Stimulated activated CD4-positive, alpha-beta T cell treated with anti-CD3 and anti-CD28 coated beads, TNF-alpha, amount 100 ng/mL, for 48 hours (primary cell): ENCODE results near the gene CBARP.

ENCODE experiments used
- DNase-seq, 3 donors: peaks; one replicate each; pipeline ENCODE4 v3.0.0-alpha.2; 2020; ENCODE audit warnings: low read depth in 3 of 3

The CBARP gene

DNA sequence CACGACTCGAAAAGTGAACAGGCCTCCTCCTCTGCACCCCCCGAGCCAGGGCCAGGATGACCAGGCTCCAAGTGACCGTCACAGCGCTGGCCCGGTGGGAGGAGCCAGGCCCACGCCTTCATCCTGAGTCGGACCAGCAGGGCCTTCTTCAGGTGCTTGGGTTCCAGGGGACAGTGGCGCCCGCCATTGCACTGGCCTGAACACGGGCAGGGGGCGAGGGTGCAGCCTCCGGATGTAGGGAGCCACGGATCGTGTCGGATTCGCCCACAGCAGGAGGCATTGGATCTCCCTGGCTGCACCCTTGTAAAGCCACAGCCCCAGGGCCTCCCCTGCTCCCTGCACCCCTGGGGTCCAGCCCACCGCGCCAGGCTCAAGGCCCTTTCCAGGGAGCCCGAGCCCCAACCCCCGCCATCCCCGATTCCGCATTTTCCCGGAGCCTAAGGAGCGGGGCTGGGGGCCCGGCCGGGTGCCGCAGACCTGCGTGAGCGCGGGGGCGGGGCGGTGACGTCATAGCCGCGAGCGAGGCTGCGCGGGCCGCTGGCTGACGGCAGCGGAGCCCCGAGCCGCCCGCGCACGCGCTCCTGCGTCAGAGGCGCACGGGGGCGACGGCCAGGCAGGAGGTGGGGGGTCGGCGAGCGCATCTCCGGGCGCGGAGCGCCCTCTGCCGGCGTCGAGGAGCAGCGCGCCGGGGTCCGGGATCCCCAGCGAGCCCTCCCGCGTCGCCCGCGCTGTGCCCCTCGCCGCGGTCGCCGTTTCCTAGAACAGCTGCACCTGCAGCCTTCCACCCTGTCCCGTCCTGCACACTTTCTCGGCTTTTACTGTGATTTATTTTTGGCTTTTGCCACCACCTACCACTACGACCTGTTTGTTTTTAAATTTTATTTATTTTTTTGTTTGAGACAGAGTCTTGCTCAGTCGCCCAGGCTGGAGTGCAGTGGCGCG is 2.3 kb upstream of the CBARP start:
- peak; percentile 83 to 97 (median 89) for DNase-seq

DNA sequence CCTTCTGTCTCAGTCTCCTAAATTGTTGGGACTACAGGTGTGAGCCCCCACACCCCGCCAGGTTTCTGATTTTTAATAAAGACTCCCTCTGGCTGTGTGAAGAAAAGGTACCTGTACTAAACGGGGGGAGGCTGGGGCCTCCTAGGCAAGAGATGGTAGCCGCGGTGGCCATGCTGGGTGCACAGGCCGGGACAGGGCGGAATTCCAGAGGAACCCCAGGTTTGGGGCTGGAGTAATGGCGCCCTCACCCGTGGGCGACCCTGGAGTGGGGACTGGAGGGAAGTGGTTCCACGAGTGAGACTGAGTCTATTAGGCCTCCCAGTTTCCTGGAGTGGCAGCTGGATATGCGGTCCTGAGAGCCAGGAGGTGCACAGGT is 1.6 kb upstream of the CBARP start:
- no peak for DNase-seq

DNA sequence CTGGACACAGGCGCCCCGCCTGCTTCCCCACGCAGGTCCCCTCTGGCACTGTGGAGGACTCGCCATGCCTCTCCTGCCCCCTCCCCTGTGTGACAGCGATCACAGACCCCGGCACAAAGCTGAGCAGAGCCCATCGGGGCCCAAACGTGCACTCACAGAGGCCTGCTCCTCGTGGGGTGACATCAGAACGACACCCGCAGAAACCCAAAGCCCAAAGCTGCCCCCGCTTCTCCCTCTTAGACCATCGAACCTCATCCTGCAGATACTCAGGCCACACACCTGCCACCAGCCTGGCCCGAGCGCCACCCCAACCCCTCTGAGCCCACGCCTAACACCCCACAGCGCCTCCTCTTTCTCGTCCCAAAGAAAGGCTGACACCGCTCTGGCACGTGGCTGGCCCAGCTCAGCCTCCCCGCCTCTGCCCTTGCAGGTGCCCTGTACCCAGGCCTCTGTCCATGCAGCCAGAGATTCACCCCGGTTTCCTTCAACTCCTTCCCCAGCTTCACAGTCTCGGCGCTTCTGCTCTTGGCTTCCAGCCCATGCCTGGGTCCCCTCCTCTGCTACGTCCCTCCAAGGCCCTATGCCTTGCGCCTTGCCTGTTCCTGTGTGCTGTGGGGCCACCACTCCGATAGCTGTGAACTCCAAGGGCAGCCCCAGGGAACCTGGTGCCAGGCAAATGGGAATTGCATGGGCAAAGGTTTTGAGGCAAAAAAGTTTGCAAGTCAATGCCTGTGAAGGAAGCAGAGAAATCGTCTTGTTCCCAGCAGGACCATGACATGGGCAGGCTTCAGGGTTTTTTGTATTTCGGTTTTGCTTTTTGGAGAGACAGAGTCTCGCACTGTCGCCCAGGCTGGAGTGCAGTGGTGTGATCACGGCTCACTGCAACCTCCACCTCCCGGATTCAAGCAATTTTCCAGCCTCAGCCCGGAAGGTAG is 831 bp upstream of the CBARP start:
- no peak for DNase-seq

DNA sequence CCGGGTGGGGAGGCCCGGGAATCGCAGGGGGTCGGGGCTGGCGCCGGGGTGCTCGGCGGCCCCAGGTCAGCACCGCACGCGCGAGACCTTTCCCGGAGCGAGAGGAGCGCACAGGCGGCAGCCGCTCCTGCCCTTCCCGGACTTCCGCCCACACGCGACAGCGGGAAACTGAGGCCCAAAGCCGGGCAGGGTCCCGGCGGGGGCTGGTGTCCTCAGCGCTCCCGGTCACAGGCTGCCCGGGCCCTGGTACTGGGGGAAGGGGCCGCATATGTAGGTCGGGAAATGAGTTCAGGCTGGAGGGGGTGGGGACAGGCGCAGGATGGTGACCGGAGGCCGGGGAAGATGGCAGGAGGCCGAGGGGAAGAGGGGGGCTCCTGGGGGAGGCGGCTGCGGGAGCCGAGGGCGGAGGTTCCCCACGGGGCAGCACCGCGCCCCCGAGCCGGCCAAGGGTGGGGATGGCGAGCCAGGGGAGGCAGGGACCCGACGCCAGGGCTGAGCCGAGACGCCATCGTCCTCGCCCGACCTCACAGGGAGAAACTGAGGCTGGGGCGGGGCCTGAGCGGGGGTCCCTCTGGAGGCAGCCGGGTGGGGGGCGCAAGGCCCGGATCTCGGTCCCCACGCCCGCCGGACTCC is 662 bp downstream of the CBARP start:
- DNase-seq = no peak

DNA sequence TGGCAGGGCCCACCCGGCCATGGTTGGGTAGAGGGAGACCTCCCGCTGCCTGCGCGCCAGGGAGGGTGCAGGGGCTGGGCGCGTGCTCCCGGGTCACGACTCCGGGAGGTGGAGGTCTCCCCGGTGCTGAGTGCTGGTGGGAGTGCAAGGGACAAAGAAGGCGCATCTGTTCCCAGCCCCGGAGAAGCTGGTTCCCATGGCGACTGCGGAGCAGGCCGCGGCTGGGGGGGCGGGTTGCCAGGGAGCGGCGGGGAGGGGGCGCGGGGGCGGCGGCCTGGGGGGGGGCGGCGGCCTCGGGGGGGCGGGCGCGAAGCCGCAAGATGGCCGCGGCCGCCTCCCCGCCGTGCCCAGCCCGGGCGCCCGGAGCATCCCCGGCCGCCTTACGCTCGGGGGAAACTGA is 1.2 kb downstream of the CBARP start:
- DNase-seq = no peak

DNA sequence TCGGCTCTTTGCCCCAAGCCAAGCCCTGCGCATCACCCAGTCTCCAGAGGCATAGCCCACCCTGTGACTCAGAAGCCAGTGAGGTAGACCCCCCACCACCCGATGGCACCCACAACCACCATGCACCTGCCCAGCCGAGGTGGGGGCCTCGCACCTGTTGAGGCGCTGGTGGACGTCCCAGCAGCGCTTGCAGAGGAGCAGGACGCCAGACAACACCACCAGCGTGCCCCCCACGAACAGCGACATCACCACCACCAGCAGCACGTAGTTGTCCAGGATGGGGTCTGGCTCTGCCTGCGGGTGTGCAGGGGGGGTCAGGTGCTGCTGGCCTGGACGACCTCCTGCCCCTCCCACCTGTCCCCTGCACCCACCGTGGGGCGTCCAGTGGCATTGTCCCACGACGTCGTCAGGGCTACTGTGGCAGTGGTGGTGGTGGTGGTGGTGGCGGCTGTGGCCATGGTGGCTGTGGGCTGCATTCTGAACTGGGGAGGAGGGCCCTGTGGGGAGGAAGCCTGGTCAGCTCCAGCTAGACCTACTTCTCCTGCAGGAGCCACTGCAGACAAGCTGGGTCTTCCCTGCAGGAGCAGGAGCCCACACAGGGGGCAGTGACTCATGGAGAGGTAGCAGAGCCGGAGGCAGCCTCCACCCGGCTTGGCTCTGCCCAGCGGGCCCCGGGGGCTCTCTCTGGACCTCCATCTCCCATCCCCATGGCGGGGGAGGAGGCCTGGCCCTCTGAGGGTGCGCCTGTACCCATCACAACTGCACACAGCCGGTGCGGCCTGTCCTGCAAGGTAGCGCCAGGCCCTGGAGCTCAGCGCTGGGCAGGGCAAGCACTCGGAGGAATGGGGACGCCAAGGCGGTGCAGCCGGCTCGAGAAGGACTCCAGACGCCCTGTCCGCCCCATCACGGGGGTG is 1.9 kb downstream of the CBARP start:
- DNase-seq = no peak

DNA sequence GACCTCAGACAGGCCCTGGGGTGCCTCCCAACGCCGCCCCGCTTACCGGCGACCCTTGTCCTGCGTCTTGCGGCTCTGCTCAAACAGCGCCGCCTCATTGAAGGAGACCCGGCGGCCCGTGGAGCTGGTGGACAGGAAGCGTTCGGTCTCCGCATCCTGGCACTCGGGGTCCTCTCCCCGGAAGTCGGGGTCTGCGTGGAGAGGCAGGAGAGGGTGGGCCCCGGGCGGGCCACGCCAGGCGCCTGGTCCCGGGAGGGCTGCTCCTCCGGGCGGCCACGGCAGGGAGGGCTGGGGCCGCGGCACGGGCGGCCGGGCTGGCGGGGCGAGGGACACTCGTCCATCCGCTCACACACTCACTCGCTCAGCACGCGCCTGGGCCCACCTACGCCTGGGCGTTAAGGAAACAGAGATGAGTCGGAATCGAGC is 2.8 kb downstream of the CBARP start:
- DNase-seq = no peak

DNA sequence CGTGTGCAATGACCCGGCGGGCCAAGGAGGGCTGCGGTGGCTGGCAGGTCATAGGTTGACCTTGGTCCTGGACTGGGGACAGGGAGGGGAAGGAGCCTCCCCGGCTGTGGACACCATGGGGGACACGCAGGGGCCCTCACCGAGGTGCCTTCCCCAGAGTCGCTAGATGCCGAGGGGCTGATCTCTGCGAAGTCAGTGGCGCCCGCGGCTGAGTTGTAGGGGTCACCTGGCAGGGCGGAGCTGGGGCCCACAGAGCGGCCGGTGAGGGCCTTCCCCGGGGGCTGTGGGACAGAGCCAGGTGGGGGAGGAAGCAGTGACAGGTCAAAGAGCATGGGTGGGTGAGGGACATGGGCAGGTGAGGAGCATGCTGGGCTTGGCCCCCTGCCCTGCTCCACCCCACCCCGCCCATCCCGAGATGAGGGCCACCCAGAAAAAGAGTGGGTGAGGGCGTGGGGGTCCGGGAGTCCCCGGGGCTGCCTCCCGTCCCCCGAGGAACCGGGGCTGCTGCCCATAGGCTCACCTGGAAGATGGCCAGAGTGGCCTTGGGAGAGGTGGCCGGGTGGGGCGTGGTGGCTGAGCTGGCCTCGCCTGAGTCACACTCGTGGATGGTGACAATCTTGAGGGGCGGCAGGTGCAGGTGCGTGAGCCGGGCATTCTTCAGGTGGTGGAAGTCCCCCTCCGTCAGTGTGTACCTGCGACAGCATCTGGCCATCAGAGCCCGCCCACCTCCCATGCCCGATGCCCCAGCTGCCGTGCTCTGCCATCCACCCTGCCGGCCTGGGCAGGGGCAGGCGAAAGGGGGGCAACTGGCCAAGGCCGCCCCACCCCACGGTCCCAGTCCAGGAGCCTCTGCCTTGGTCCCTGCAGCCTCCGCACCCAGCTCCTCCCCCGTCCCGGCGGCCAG is 3.5 kb downstream of the CBARP start:
- DNase-seq = no peak

DNA sequence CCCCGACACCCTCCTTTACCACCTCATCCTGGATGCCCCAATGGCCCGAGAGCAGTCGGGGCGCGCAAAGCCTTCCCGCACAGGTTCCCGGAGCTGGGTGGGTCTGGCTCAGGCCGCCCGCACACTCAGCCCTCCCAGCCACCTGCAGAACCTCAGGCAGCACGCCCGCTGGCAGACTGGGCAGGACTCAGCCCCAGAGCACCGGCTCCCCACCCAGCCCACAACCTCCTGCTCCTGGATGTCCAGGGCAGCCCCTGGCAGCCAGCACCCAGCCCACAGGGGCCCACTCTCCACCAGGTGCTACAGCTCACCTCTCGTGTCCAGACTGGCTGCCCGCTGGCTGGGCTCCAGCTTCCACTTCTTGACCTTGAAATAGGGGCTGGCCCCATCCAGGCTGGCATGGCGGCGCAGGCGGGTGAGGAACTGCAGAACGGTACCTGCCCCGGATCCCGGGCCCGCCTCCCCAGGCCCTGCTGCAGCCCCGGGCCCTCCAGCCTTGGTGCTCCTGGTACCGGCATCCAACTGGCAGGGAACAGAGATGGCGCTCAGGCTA is 4.6 kb downstream of the CBARP start:
- no peak for DNase-seq

DNA sequence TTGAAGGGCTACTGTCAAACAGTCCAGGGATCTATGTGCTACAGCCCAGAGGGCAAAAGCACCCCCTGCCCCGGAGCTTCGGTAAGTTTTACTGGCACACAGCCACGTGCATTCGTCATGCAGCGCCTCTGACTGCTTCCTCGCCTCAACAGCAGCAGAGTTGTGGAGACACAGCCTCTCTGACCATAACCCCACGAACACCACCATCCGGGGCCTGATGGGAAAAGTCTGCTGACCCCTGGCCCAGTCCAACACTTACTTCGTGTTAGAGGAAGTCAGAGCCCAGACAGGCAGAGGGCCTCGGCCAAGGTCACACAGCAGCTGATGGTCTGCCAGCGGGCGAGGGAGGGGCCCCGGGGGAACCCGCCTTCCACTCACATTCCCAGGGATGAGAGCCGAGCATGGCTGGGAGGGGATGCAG is 5.1 kb downstream of the CBARP start:
- DNase-seq = no peak

DNA sequence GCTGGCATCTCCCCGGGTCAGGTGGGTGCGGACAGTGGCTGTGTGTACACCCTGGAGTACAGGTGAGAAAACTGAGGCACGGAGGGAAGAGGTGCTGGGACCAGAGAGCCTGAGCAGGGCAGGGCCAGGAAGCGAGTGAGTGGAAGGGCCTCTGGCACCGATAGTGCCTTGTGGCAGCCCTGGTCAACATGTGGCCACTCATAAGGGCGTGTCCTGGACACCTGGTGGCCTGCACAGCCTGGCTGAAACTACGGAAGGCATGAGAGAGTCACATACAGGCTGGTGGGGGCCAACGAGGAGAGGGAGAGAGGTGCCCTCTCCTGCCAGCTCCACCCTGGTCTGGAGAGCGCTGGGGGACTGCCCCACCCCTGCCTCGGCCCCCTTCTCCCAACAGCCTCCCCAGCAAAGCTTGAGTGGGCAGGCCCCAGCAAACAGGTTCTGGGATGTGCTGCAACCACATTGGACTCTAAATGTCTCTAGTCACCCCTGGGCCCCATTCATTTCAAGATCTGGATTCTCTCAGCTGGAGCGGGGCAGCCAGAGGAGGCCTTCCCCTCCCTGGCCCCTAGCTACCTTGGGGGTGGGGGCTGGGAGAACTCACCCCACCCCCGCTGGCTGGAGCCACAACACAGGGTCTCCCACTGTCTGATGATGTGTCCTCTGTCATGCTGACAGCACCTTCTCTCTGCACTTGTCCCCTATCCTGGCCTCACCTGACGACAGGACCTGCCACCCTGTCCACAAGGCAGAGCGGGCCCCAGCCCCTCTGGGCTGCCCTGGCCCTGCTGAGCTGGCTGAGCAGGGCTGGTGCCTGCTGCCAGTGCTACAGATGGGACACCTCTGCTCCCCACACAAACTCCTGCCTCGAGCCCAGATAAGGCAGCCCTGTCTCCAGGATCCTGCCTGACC is 5.8 kb downstream of the CBARP start:
- no peak for DNase-seq

DNA sequence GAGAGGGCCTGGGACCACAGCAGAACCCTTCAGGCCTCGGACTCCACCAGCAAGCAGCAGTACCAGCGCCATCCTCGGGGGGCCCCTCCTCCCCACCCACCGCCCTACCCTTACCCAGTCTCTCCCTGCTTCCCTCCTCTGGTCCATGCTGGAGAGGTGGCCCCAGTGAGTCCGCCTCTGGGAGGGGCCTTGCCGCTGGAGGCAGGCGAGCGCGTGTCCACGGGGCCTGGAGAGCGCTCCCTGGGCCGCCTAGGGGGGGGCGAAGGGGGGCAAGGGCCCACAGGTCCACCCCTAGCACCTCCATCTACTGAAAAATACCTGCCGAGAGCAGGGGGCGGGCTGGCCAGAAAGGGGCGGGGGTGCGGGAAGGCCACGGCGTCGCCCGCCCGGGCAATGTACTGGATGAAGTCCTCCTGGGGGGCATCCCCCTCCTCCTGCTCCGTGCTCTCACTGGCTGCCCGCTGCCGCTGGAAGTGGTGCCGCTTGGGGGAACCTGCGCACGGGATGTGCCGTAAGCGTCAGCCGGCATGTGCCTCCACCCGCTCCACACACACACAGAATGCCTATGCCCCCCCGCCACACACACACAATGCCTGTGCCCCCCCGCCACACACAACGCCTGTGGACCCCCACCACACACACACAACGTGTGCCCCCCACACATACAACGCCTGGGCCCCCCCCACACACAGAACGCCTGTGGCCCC is 6.9 kb downstream of the CBARP start:
- DNase-seq = no peak

DNA sequence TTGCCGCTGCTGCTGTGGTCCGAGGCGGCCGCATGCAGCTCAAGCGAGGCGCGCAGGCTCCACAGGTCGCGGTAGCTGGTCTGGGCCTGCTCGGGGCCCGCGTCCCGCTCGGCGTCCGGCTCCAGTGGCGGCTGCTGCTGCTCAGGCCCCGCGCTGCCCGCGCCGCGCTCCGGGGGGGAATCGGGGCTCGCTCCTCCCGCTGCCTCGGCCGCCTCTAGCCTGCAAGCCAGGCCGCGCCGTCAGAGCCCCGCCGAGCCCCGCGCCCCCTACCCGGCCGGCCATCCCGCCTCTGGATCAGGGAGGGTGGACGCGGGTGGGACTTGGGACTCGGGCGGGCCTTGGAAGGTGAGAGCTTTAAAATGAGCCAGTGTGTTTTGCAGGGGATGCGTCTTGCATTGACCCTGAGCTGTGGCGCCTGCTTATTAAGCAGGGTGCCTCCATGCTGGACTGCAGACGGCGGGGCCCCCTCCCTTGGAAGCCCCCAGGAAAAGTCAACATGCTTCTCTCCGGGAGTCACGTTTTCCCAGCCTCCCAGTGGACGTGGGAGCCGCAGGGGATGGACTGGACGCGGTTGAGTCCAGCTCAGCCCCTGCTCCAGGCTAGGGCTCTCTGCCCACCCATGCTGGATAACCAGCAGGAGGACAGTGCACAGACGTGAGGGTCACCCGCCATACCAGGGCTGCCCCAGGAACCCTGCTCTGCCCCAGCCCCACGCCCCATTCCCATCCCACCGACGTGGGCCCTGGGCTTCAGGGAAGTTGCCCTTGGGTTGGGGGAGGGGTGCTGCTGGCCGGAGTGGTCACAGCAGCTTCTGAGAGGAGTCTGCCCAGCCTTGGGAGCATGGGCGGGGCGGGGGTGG is 7.7 kb downstream of the CBARP start:
- no peak for DNase-seq

DNA sequence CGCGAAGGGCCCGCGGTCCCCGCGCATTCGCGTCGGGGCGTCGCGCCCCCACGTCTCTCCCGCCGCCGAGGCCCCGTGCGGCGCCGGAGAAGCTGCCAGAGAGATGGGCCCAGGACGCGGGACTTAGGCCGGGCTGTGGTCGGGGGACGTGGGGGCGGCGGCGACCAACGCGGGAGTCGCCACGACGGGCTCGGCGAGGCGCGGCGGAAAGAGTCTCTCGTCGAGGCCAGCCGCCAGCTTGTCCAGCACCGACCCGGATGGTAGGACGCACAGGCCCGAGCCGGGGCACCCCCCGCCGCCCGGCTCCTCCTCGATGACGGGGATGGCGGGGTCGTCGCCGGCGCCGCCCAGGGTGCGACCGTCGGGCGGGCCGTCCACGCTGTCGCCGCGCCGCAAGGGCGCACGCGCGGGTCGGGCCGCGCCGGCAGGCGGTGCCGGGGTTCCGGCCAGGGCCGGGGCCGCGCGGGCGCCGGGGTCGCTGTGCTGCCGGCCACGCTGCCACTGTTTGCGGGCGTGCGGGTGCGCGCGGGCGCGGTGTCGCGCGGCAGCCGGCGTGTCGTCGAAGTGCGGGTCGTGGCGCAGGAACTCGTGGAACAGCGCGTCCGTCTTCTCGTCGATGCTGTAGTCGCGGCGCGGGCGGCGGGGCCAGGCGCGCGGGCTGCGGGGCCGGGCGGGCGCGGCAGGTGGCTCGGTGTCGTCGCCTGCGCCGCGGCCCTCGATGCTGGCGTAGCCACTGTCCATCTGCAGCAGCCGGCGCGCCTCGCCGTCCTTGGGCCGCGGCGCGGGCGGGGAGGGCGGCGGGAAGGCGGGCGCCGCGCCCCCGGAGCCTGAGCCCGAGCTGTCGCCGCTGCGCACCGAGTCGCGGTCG is 8.5 kb downstream of the CBARP start:
- DNase-seq = no peak

DNA sequence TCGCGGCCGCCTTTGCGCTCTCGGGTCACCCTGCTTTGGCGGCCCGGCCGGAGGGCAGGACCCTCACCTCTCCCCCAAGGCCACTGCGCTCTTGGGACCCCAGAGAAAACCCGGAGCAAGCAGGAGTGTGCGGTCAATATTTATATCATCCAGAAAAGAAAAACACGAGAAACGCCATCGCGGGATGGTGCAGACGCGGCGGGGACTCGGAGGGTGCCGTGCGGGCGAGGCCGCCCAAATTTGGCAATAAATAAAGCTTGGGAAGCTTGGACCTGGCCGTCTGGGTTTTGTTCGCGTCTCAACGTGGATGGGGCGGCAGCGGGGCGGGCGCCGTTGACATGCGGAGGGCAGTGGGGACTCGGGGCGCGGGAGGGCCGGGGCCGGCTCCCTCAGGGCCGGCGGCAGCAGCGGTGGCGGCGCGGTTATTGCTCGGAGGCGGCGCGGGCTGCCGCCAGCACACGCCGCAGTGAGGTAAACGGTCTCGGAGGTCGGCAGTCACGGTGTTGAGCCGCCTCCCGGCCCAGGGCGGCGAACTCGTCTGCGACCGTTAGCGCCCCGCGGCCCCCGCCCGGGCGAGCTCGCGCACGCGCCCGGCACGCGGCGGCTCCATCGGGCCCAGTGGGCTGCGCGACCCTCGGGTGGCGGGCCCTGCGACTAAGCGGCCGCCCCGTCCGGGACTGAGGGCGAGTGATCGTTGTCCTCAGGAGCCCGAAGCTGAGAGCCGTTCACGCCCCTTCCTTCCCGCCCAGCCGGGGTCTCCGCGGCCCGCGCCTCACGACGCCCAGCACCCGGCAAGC is 9.4 kb downstream of the CBARP start:
- no peak for DNase-seq
